Skeletal muscle tissue (tissue), 4 donors: ENCODE measurements around the gene HYAL4. TPM values are rescaled to one million over a fixed set of nuclear protein-coding genes. Genes with fewer than 3 reads are reported as not detected.
"Not testable (repeated sequence)": the region's sequence is repeated elsewhere in the genome, so short reads cannot be mapped to it uniquely, and the experiment has no call there.

Source experiments
- H3K27ac ChIP-seq: one replicate; pipeline ENCODE4 v1.7.0; 2013; ENCODE audit warnings: mild to moderate bottlenecking, low read depth, low read length, inconsistent platforms
- H3K27me3 ChIP-seq, 3 donors: one replicate each; pipeline ENCODE4 v1.7.0; 2013; ENCODE audit warnings: low read length in 3 of 3; ENCODE audit not compliant: control insufficient read depth in 3 of 3, insufficient read depth in 3 of 3
- H3K36me3 ChIP-seq, 3 donors: one replicate each; pipeline ENCODE4 v1.7.0; 2013; ENCODE audit warnings: low read length in 3 of 3; ENCODE audit not compliant: control insufficient read depth in 3 of 3, insufficient read depth in 3 of 3
- H3K4me1 ChIP-seq, 3 donors: one replicate each; pipeline ENCODE4 v1.7.0; 2013; ENCODE audit warnings: low read length in 3 of 3, mild to moderate bottlenecking in 3 of 3; ENCODE audit not compliant: control insufficient read depth in 3 of 3, insufficient read depth in 3 of 3
- H3K4me3 ChIP-seq, 3 donors: one replicate each; pipeline ENCODE4 v1.7.0; 2013; ENCODE audit warnings: low read length in 3 of 3
- H3K9ac ChIP-seq, 3 donors: one replicate each; pipeline ENCODE4 v1.7.0; 2013; ENCODE audit warnings: low read length in 3 of 3, mild to moderate bottlenecking in 3 of 3, moderate library complexity in 2 of 3, low read depth in 1 of 3
- H3K9me3 ChIP-seq, 3 donors: one replicate each; pipeline ENCODE4 v1.7.0; 2013; ENCODE audit warnings: low read length in 3 of 3; ENCODE audit not compliant: control insufficient read depth in 3 of 3
- total RNA-seq: library from RNA; depleted of rRNA; stranded (reverse); fragments of >200 nt; gene quantifications from one replicate; pipeline ENCODE4 v1.2.3, GENCODE V29; 2014
- donor health status: Osteomylitis.

The HYAL4 gene
- total RNA-seq, 1 donor from 2014 or later = under 0.01 TPM

GRCh38 chr7:123816916-123817315, 28.1 kb upstream of the HYAL4 start:
- Histone ChIP-seq H3K27me3 (no peaks in the 10 kb centered on the region), H3K27ac (no peak overlapping the region), H3K36me3 (no peaks in the 10 kb centered on the region), H3K9ac (no peak overlapping the region), H3K9me3 (no peaks in the 10 kb centered on the region), H3K4me3 (no peak overlapping the region), H3K4me1 (no peaks in the 10 kb centered on the region)

- Histone ChIP-seq H3K4me3 (no peak overlapping the region), H3K27me3 (no peaks in the 10 kb centered on the region), H3K4me1 (no peaks in the 10 kb centered on the region), H3K36me3 (no peaks in the 10 kb centered on the region), H3K9ac (no peak overlapping the region), H3K9me3 (no peaks in the 10 kb centered on the region), H3K27ac (no peak overlapping the region)
Measured at GRCh38 chr7:123819001-123819400, 26.0 kb upstream of the HYAL4 start.

- H3K27me3 ChIP-seq, H3K4me1 ChIP-seq, H3K27ac ChIP-seq, H3K36me3 ChIP-seq, H3K4me3 ChIP-seq, H3K9me3 ChIP-seq, H3K9ac ChIP-seq: not testable (repeated sequence)
Measured at GRCh38 chr7:123819795-123820194, 25.2 kb upstream of the HYAL4 start.

GRCh38 chr7:123820864-123821263, 24.1 kb upstream of the HYAL4 start:
- Histone ChIP-seq H3K9me3 (no peaks in the 10 kb centered on the region), H3K27ac (no peak overlapping the region), H3K27me3 (no peaks in the 10 kb centered on the region), H3K9ac (no peak overlapping the region), H3K4me1 (no peaks in the 10 kb centered on the region), H3K36me3 (no peaks in the 10 kb centered on the region), H3K4me3 (no peak overlapping the region)

GRCh38 chr7:123821320-123821719, 23.6 kb upstream of the HYAL4 start:
- H3K9ac ChIP-seq = no peak overlapping the region
- no peaks in the 10 kb centered on the region for H3K9me3 ChIP-seq
- no peak overlapping the region for H3K27ac ChIP-seq
- H3K4me1 ChIP-seq = no peaks in the 10 kb centered on the region
- no peaks in the 10 kb centered on the region for H3K27me3 ChIP-seq
- H3K4me3 ChIP-seq = no peak overlapping the region
- H3K36me3 ChIP-seq = no peaks in the 10 kb centered on the region

- Histone ChIP-seq H3K4me1 (no peaks in the 10 kb centered on the region), H3K36me3 (no peaks in the 10 kb centered on the region), H3K4me3 (no peak overlapping the region), H3K27me3 (no peaks in the 10 kb centered on the region), H3K9ac (no peak overlapping the region), H3K9me3 (no peaks in the 10 kb centered on the region), H3K27ac (no peak overlapping the region)
Measured at GRCh38 chr7:123823898-123824753, 20.8 kb upstream of the HYAL4 start.

- Histone ChIP-seq H3K27me3 (no peaks in the 10 kb centered on the region), H3K36me3 (no peaks in the 10 kb centered on the region), H3K4me3 (no peak overlapping the region), H3K9ac (no peak overlapping the region), H3K4me1 (no peaks in the 10 kb centered on the region), H3K9me3 (no peaks in the 10 kb centered on the region), H3K27ac (no peak overlapping the region)
Measured at GRCh38 chr7:123824754-123825067, 20.3 kb upstream of the HYAL4 start.

- Histone ChIP-seq H3K4me3 (no peak overlapping the region), H3K36me3 (no peaks in the 10 kb centered on the region), H3K27me3 (no peaks in the 10 kb centered on the region), H3K9me3 (no peaks in the 10 kb centered on the region), H3K4me1 (no peaks in the 10 kb centered on the region), H3K27ac (no peak overlapping the region), H3K9ac (no peak overlapping the region)
Measured at GRCh38 chr7:123828805-123829204, 16.2 kb upstream of the HYAL4 start.

- Histone ChIP-seq H3K9me3 (no peaks in the 10 kb centered on the region), H3K4me1 (no peaks in the 10 kb centered on the region), H3K27me3 (no peaks in the 10 kb centered on the region), H3K36me3 (no peaks in the 10 kb centered on the region), H3K27ac (no peak overlapping the region), H3K4me3 (no peak overlapping the region), H3K9ac (no peak overlapping the region)
Measured at GRCh38 chr7:123836656-123837055, 8.3 kb upstream of the HYAL4 start.

GRCh38 chr7:123839106-123839505, 5.9 kb upstream of the HYAL4 start:
- not testable (repeated sequence) for H3K4me1 ChIP-seq, H3K4me3 ChIP-seq, H3K27ac ChIP-seq, H3K27me3 ChIP-seq, H3K36me3 ChIP-seq, H3K9me3 ChIP-seq, H3K9ac ChIP-seq
